ENCODE results near the gene SREK1IP1. TPM values are rescaled to one million over a fixed set of nuclear protein-coding genes. Genes with fewer than 3 reads are reported as not detected.
"Not testable (repeated sequence)": the region's sequence is repeated elsewhere in the genome, so short reads cannot be mapped to it uniquely, and the experiment has no call there.

The SREK1IP1 gene
- total and polyA plus RNA-seq, 7 donors, result 4.6 to 11.1 (median 6.9) TPM

GRCh38 chr5:64744914-64745313, 23.6 kb downstream of the SREK1IP1 start:
- Histone ChIP-seq H3K4me1 (peaks cover 16% of the 10 kb centered on the region), H3K9me3 (no peaks in the 10 kb centered on the region), H3K27ac (no peak overlapping the region), H3K27me3 (ENCODE audit: insufficient read depth in 3 of 3, low read length in 2 of 3) (no peaks in the 10 kb centered on the region), H3K36me3 (ENCODE audit: insufficient read depth in 1 of 2, low read depth in 1 of 2) (peaks cover 0 to 12% of the 10 kb centered on the region in 2 donors), H3K4me3 (no peak overlapping the region)
- TF ChIP-seq, protein P1, sequence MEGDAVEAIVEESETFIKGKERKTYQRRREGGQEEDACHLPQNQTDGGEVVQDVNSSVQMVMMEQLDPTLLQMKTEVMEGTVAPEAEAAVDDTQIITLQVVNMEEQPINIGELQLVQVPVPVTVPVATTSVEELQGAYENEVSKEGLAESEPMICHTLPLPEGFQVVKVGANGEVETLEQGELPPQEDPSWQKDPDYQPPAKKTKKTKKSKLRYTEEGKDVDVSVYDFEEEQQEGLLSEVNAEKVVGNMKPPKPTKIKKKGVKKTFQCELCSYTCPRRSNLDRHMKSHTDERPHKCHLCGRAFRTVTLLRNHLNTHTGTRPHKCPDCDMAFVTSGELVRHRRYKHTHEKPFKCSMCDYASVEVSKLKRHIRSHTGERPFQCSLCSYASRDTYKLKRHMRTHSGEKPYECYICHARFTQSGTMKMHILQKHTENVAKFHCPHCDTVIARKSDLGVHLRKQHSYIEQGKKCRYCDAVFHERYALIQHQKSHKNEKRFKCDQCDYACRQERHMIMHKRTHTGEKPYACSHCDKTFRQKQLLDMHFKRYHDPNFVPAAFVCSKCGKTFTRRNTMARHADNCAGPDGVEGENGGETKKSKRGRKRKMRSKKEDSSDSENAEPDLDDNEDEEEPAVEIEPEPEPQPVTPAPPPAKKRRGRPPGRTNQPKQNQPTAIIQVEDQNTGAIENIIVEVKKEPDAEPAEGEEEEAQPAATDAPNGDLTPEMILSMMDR (IDR thresholded peaks at IDR 0.05), result no peak
- 96 to 100% (median 97%) methylated on average over 1 of the region's 1 CpG for WGBS, 3 donors
- no peak for DNase-seq
- intact Hi-C loops (cut with DNase I), result no loop called here
- no peak for ATAC-seq

GRCh38 chr5:64742821-64743220, 25.7 kb downstream of the SREK1IP1 start:
- DNase-seq (no peak), ATAC-seq (no peak)
- no peak overlapping the region for H3K4me3 ChIP-seq
- no peaks in the 10 kb centered on the region for H3K9me3 ChIP-seq
- H3K36me3 ChIP-seq (ENCODE audit: insufficient read depth in 1 of 2, low read depth in 1 of 2), result peaks cover 0 to 28% of the 10 kb centered on the region in 2 donors
- TF ChIP-seq, protein P1 (IDR thresholded peaks at IDR 0.05), result no peak
- H3K4me1 ChIP-seq, result peaks cover 18% of the 10 kb centered on the region
- H3K27me3 ChIP-seq (ENCODE audit: insufficient read depth in 3 of 3, low read length in 2 of 3), result no peaks in the 10 kb centered on the region
- intact Hi-C loops (cut with DNase I), result no loop called here
- no peak overlapping the region for H3K27ac ChIP-seq

DNA sequence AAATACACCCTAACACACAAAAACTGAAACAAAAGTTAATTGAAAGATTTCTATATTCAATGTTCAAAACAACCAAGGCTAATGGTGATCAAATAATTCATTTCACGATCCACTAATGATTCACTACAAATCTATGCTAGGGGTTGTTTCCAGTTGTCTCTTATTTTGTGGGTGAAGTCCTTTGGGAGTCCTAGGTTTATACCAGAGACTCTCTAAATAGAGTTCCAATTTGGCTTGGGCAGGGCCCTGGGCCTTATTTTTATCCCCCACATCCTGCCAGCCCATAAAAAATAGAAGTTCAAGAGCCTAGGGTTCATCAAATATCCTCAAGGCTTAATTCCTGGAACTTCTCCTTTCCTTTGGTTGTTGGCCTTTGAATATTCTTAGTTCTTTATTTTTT, 26.1 kb downstream of the SREK1IP1 start:
- no peaks in the 10 kb centered on the region for H3K27me3 ChIP-seq (ENCODE audit: insufficient read depth in 3 of 3, low read length in 2 of 3)
- no peak overlapping the region for H3K27ac ChIP-seq
- H3K36me3 ChIP-seq (ENCODE audit: insufficient read depth in 1 of 2, low read depth in 1 of 2), result peaks cover 0 to 28% of the 10 kb centered on the region in 2 donors
- H3K9me3 ChIP-seq, result no peaks in the 10 kb centered on the region
- ATAC-seq, result no peak
- intact Hi-C loops (cut with DNase I), result no loop called here
- H3K4me1 ChIP-seq, result peaks cover 20% of the 10 kb centered on the region
- 17 to 46% (median 30%) methylated on average over 1 of the region's 1 CpG for WGBS, 3 donors
- TF ChIP-seq, protein P1 (IDR thresholded peaks at IDR 0.05), result no peak
- DNase-seq, result no peak
- no peak overlapping the region for H3K4me3 ChIP-seq

DNA sequence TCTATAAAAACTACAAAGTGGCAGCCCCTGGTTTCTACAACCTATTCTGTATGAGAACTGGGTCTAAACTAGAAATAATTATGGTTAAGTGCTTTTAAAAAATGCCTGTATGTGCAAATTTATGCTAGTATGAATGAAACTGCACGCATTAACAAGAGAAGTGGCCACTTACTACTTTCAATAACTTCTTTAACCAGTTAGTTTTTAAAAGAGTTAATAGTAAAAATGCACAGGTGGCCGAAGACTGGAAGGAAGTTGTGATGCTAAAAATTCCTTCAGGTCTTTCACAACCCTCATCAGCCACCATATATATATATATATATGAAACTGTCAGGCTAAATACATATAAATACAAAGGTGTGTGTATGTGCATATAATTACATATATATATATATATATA, 41.3 kb downstream of the SREK1IP1 start:
- no peaks in the 10 kb centered on the region for H3K4me1 ChIP-seq
- no peak overlapping the region for H3K27ac ChIP-seq
- no peak overlapping the region for H3K4me3 ChIP-seq
- DNase-seq, result no peak
- TF ChIP-seq, protein P1 (IDR thresholded peaks at IDR 0.05), result no peak
- no peaks in the 10 kb centered on the region for H3K9me3 ChIP-seq
- intact Hi-C loops (cut with DNase I), result no loop called here
- 95 to 97% (median 97%) methylated on average over 2 of the region's 2 CpGs for WGBS, 3 donors
- ATAC-seq, result no peak
- peaks cover 3 to 60% of the 10 kb centered on the region in 2 donors for H3K36me3 ChIP-seq (ENCODE audit: insufficient read depth in 1 of 2, low read depth in 1 of 2)
- no peaks in the 10 kb centered on the region for H3K27me3 ChIP-seq (ENCODE audit: insufficient read depth in 3 of 3, low read length in 2 of 3)

DNA sequence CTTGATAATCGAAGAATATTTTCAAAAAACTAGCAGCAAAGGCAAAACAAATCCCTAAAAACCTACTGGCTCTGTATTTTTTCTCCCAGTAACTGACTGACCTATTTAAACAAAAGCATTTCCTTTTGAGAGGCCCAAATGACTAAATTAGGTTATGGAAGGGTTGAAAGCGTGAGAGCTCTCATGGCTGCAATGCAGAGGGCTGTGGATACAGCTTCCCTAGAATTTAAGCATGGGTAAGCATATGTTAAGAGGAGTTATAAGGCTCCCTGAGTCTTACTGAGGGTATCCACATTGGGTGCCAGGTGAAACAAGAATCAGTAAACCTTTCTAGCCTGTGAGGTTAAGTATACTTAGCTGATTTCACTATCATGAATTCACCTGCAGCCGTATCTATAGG, 45.9 kb downstream of the SREK1IP1 start:
- Histone ChIP-seq H3K4me1 (no peaks in the 10 kb centered on the region), H3K27me3 (ENCODE audit: insufficient read depth in 3 of 3, low read length in 2 of 3) (no peaks in the 10 kb centered on the region), H3K27ac (no peak overlapping the region), H3K4me3 (no peak overlapping the region), H3K9me3 (no peaks in the 10 kb centered on the region), H3K36me3 (ENCODE audit: insufficient read depth in 1 of 2, low read depth in 1 of 2) (peaks cover 2 to 70% of the 10 kb centered on the region in 2 donors)
- intact Hi-C loops (cut with DNase I), result no loop called here
- WGBS, 3 donors, result 78 to 98% (median 97%) methylated on average over 3 of the region's 3 CpGs
- DNase-seq, result no peak
- TF ChIP-seq, protein P1 (IDR thresholded peaks at IDR 0.05), result no peak
- no peak for ATAC-seq

DNA sequence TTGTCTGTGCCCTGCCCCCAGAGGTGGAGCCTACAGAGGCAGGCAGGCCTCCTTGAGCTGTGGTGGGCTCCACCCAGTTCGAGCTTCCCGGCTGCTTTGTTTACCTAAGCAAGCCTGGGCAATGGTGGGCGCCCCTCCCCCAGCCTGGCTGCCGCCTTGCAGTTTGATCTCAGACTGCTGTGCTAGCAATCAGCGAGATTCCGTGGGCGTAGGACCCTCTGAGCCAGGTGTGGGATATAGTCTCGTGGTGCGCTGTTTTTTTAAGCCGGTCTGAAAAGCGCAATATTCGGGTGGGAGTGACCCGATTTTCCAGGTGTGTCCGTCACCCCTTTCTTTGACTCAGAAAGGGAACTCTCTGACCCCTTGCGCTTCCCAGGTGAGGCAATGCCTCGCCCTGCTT, 54.0 kb downstream of the SREK1IP1 start:
- H3K27ac ChIP-seq; H3K36me3 ChIP-seq (ENCODE audit: insufficient read depth in 1 of 2, low read depth in 1 of 2); ATAC-seq; H3K27me3 ChIP-seq (ENCODE audit: insufficient read depth in 3 of 3, low read length in 2 of 3); intact Hi-C loops (cut with DNase I); H3K4me1 ChIP-seq; H3K4me3 ChIP-seq; H3K9me3 ChIP-seq; DNase-seq: not testable (repeated sequence)
- 76 to 83% (median 82%) methylated on average over 9 to 12 of the region's 16 CpGs for WGBS, 3 donors
